GM21717 (cell line): ENCODE results near the gene SEMA6B.

ENCODE experiments used
- ATAC-seq: cut with Tn5 transposase; IDR thresholded peaks from one replicate; pipeline ENCODE4 v1.9.1; 2021; ENCODE audit warnings: mild to moderate bottlenecking, moderate library complexity; ENCODE audit not compliant: unreplicated experiment

The SEMA6B gene

DNA sequence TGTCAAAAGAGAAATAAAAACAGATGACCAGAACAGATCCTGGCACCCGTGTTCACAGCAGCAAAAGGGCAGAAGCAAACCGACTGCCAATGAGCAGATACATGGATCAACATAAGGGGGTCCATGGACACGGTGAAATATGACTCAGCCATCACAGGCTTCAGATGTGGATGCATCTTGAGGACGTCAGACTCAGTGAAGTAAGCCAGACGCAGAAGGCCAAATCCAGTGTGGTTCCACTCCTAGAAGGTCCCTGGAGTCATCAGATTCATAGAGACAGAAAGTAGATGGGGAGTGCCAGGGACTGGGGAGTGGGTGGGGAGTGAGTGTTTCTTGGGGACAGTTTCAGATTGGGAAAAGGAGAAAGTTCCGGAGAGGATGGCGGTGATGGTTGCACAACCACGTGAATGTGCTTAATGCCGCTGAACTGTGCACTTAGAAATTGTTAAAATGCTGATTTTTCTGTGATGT is 28.8 kb upstream of the SEMA6B start:
- no peak for ATAC-seq

DNA sequence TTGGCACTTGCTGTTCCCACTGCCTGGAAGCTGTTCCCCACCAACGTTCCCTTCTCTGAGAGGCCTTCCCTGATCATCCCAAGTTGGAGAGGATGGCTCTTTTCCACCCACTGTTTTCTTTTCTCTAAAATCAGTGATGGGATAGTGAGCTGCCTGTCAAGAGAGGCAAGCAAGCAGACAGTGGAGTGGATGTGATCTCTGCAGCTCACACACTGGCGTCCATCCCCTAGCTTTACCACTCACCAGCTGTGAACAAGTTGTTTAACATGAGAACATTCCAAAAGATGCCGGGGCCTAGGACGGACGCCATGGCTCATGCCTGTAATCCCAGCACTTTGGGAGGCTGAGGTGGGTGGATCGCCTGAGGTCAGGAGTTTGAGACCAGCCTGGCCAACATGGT is 28.0 kb upstream of the SEMA6B start:
- ATAC-seq: no peak

DNA sequence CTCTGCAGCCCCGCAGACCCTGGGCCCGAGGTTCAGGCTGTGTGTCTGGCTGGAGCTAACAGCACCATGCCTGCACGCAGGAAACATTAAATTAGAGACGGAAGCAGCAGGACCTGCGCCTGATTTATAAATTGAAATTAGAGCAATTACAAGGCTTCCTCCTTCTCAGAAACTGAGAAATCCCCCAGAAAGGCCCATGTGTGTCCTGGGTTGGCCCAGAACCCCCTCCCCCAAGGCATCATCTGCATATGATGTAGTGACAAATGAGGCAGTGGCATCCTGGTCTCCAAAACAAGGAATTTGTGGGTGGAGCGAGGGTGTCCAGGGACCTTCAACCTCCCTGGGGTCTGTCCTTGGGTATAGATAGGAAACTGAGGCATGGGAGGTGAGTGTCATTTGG is 27.2 kb upstream of the SEMA6B start:
- no peak for ATAC-seq

DNA sequence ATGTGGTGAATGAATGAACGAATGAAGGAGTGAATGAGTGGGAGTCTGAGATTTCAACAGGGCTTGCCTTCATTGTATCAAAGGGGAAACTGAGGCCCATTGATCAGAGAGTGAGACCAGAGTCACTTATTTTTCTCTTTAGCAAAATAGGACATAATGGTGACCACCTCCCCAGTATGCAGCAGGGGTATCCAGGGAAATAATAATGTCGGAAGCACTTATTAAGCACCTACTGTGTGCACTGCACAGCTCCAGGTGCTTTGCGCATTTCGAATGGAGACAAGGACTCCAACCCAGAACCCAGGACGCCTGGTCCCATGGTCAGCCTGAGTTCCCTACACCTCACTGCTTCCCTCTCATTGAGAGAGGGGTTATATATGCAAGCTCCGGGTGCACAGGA is 26.8 kb upstream of the SEMA6B start:
- no peak for ATAC-seq

DNA sequence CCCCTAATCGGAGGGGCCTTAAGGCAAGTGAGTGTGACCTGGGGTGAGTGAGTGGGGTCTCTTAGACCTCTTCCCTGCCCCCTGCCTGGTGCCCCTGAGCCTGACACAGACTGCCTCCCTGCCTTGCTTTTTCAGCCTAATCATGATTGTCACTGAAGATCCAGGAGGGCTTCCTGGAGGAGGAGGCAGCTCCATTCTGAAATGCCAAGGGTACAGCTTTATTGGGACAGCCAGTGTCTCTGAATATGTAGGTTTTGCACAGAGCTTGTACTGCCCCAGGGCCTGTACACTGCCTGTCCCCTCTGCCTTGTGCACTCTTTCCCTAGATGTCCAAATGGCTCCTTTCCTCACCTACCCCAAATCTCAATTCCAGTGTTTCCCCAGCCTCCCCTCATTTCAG is 26.1 kb upstream of the SEMA6B start:
- ATAC-seq: no peak

DNA sequence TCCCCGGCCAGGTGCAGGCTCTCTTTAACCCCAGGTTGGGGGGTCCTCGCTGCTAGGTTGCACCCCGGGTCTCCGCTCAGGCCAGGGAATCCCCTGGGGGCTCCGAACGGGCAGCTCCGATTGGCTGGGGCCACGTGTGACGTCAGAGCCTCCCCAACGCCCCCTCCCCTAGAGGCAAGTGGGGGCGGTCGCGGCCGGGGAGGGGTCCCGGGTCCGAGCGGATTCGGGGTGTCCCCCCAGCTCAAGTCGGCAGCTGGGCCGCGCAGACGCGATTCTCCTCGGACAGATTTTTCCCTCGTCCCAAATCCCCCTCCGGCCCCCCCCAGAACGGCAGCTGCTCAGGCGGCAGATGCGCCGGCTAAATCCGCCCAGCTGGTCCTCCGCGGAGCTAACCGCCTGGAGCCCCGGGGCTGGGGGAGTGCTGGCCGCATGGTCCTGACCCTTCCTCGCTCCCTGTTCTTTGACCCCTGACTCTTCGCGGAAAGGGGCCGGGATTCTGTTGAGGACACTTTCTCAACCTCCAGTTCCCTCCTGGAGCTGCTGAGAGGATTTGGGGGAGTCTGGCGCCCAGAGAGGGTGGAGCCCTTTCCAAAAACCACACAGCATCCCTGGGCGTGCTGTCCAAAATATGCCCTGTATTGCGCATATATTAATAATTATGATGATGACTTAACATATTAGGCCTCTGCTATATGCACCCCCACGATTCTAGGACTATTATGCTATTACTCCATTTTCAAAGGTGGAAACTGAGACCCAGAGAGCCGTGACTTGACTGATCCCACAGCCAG is 25.4 kb upstream of the SEMA6B start:
- no peak for ATAC-seq

DNA sequence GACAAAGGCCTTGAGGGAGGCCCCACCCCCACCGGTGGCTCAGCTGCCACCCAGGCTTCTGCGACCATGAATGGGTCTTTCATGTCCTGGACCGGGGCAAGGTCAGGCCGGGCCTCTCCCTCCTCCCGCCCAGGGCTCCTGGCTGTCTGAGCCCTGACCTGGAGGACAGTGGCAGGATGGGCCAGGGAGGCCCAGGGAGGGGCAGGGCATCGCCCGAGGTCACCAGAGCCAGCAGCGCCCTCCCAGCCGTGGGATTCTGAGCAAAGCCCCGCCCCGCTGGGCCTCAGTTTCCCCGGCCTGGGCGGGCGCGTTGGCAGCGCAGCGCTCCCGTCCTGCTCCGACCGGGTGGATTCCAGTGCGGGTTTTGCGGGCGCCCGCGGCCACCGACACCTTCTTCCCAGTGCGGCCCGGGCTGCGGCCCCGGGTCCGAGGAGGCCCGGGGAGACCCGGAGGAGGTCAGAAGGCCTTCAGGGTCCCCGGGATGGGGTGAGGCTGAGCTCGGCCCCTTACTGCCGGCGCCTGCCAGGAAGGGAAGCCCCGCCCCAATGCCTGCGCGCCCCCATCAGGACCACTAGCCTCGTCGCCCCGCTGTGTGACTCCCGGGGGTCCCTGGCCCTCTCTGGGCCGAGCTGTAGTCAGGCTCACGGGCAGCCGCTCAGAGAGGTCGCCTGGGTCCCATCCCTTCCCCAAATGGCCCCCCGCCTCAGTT is 24.6 kb upstream of the SEMA6B start:
- ATAC-seq: no peak

DNA sequence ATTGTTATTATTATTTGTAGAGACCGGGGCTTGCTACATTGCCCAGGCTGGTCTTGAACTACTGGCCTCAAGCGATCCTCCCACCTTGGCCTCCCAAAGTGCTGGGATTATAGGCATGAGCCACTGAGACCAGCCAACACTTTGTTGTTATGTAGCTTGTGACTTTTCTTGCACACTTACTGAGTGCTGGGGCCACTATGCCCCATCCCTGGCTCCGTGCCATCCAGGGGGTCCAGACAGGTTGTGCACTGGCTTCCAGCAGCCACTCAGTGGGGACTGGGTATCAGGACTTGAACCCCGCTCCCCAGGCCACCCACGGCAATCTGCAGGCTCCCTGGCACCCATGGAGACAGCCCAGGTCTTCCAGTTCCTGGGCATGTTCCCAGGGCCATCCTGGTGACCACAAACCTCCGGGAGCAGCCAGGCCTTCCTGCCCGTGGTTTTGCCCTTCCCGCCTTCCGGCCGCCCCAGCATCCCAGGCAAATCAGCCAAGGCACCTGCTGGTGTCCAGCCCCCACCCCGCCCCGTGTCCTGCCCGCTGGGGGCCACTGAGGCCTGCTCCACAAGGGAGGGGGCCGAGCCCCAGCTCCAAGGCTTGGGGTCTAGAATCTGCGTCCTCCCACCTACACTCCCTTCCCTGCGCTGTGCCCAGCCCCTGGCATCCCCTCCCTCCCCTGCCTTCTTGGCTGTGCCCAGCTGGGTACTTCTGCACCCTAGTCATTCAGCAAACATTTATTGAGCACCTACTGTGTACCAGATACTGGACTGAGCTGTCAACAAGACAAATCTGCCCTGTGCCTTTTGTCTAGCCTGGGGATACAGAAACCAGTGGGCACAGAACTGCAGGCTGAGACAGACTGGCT is 23.7 kb upstream of the SEMA6B start:
- no peak for ATAC-seq

DNA sequence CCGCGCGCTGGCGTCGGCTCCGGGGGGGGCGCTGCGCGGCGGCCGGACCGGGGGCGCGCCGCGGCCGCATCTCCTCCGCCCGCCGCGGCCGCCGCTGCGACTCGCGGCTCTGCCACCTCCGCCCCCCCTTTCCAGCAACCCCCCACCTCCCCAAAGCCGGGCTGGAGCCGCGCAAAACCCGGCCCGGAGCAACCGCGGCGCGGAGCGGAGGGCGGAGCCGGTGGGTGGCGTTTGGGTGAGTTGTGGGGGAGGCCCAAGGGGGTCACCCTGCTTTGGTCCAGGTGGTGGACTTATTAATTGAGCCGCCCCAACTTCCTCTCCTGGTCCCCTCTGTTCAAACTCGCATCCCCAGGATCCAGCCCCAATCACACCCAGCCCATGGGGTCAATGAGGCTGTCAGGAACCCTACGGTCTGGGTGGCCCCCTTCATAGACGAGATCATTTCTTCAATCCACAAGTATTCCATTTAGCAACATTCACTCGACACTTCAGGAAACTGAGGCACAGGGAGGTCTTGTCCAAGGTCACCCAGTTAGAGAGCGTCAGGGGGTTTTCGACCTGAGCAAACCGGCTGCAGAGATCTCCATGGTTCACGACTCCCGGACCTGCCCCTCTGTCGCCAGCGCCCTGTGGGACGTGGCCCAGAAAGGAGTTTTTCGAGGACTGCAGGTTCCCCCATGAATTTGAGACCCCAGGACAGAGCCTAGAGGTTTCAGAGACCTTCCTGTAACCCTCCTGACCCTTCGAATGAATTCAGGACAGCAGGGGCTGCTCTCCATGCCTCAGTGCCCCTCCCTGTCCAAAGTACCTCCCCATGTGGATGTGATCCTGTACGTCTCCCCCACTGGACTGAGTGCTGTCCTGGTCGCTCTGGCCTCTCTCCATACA is 22.4 kb upstream of the SEMA6B start:
- no peak for ATAC-seq

DNA sequence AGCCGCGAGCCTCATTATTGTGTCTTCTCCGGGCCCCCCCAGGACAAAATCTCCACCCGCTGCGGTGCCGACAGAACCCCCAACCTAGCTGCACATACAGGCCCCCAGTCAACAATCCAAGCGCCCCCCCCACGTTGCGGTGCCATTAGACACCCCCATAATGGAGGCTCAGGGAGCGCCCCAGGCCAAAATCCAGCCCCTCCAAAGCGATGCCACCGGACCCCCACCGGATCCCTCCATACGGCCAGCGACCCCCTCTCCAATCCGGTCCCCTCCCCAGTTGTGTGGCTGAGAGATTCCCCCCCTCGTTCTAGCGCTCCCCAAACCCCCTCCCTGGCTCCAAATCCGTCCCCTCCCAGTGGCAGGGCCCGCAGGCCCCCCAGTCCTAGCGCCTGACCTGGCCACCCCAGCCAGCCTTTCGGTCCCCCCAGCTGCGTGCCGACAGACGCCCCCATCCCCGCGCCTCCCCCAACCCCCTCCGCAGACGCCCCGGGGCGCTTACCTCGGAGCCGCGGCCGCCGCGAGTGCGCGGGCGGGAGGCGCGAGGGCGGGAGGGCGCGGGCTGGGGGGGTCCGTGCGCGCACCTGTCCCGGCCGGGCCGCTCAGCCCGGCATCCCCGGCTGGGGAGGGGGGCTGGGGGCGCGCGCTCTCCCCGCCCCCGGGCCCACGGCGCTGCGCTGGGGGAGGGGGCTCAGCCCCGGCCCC is 21.6 kb upstream of the SEMA6B start:
- ATAC-seq: no peak

DNA sequence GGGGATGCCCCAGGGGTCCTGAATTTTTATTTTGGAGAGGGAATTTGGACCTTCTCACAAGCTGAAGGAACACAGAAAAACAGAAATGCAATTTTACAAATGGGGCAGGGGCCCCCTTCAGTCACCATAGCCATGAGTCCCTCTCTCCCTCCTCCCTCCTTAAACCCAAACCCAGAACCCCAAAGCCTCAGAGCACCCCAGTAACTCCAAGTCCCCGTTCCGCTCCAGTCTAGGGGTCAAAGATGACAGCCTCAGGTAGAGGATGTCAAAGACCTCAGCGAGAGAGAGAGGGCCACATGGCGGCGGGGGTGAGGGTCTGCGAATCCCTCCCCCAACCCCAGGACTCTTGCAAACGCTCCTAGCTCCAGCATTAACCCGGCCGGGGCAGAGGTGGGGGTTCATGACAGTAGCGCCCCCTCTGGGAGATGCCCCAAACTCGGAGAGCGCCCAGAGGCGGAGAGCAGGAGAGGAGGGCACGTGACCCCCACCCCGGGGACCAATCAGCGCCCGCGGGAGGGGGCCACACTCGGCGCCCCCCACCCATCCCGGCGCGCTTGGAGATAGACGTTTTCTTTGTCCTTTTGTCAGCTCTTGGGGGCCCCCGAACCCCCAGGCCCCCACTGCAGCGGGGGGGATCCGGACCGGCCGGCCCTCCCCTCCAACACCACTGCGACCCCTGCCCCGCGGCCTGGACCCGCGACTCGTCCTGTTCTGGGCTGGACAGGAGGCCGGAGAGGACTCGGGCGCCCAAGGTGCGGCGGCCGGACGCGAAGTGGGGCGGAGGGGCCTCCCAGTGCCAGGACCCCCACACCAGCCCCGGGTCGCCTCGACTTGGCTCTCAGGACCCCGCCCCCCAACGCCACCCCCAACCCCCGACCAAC is 20.8 kb upstream of the SEMA6B start:
- no peak for ATAC-seq

DNA sequence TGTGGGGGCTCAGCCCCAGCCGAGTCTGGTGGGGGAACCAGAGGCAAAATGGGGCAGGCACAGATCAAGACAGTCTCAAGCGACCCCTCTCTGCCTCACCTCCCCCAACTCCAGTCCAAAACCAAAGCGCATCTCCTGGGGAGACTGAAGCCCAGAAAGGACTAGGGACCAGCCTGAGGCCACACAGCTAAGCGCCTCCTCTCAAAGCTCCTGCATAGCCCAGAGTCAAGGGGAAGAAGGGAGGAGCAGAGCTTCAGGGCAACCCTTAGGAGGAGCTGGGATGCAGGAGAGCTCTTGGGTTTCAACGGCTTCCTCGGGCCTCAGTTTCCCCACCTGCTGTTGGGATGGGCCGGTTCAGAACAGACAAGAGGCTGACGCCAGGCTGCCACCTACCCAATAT is 19.9 kb upstream of the SEMA6B start:
- no peak for ATAC-seq

DNA sequence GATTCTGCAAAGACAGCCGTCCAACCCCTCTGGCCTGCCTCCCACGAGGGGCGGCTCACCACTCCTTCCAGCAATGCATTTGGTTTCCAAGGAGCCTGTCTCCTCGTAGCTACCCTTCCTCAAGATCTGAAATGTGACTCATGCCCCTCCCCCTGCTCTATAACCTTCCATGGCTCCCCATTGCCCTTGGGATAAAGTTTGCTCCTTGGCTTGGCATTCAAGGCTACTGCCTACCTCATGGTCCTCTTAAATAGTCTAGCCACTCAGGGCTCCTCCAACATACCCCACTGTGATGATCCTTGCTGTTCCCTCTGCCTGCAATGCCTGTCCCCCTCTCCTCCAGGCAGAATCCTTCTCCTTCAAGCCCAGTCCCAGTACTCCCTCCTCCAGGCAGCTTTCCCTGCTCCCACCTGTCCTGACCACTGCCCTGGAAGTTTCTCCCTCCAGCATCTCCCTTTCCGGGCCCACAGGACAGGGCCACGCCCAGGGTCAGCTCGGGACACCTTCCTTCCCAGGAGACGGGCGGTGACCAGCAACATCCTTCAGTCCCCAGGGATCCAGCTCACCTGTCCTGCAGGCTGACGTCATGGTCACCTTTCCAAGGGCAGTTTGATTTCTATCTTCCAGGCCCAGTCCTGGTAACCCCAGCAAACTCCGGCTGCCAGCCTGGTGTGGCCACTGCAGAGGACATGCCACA is 19.2 kb upstream of the SEMA6B start:
- ATAC-seq: no peak

DNA sequence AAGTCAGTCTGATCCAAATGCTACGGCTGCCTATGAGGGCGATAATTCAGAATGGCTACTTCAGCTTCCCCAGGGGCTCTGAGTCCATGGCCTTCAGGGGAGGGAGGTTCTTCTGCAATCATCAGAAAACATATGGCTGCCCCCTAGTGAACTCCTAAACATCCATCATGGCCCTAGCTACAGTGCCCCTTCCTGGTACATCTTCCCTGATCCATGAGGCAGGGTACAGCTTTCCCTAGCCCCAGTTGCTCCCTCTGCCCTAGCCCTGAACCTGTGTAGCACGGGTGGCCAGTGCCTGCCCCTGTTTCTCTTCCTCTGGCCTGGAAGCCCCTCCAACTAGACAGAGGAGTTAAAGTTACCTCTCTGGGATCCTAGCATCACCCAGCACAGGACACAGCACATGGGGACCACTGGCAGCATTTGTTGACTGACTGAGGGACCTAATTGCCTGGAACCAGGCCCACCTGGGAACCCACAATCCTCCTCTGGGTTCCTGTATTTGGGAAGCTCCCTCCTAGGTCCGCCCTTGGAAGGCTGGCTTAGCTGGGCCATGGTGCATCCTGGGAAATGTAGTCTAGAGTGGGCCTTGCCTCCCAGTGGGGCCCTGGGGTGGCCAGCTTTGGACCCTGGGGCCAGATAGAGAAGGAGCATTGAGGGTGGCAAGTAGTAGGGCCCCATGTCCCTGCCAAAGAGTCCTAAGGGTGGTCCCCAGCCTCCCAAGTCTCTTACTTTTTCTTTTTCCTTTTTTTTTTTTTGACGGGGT is 17.7 kb upstream of the SEMA6B start:
- no peak for ATAC-seq

DNA sequence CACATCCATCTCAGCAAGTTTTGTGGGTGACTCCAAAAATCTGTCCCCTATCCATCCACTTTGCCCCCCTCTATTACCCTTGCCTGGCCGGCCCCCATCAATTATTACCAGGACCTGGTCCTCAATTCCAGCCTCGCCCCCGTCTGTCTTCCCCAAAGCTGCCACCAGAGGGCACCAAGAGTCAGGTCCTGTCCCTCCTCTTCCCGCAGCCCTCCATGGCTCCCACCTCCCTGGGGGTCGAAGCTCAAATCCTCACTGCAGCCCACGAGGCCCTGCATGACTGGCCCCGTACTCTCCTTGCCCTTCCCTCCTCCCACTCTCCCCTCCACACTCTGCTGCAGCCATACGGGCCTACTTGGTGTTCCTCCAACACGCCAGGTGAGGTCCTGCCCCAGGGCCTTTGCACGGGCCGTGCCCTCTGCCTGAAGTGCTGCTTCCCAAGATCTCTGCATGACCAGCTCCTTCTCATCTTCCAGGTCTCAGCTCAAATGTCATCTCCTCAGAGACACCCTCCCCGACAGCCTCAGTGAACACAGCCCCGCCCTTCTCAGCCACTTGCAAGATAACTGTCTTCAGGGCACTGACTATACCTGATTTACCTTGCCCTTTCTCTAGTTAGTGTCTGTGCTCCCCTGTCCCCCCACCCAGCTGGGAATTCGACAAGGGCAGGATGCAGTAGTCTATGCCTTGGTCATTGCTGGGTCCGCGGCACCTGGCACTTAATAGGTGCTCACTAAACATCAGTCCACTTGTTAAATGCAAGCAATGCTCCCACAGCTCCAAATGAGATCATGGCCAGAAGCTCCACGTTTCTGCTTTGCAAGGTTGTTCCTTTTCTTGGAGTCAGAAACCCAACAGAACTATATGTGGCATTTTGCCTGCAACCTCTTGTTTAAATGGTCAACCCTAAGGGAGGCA is 16.8 kb upstream of the SEMA6B start:
- ATAC-seq: no peak

DNA sequence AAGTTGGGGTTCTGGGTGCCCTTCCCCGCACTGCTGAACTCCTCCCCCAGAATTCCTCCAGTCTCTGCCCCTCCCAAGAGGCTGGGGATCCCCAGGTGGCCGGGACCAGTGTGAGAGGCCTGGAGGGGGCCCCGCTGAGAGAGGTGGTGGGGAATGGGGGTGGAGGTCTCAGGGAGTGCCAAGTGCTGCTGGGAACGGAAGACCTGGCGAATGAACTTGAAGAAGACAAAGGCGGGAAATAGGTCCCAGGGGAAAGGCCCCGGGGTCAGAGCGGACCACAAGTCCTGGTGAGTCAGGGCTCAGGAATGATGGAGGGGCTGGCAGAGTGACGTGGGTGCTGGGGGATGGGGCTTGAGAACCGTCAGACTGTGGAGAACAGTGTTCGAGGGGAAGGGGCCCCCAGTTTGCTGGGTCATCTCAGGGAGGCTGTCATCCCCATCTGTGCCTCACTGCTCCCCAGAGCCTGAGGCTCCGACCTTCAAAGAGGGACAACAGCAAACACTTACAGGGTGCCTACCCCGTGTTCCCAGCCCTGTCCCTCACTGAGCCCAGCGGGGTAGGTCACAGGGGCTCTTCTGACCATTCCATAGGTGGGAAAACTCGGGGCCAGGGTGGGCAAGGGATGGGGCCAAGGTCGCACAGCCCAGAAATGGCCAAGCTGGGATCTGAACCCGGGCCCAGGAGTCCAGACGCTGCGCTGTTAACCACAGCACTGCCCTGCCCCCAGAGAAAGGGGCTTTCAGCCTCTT is 16.0 kb upstream of the SEMA6B start:
- no peak for ATAC-seq
